HepG2 (cell line): ENCODE data around the gene CHCHD1. TPM values are rescaled to one million over a fixed set of nuclear protein-coding genes. Genes with fewer than 3 reads are reported as not detected.
A peak's percentile ranks its signal among the peaks of the same experiment; 100 is the strongest.

Experiments used
- HDAC2 ChIP-seq: sonication (generic); formaldehyde crosslinking; IDR thresholded peaks from 2 replicates; pipeline ENCODE4 v1.4.0; 2020; ENCODE audit warnings: missing genetic modification reagents
- HNF4G ChIP-seq, 2 experiments: sonication (generic) in 1 of 2; formaldehyde crosslinking in 1 of 2; IDR thresholded peaks; 2 replicates each; pipeline versions ENCODE4 v1.4.0 to v1.6.1; 2011 to 2020; ENCODE audit warnings: borderline replicate concordance in 2 of 2, low read depth in 2 of 2, mild to moderate bottlenecking in 2 of 2, low read length in 1 of 2, missing genetic modification reagents in 1 of 2, moderate library complexity in 1 of 2
- HOXA5 ChIP-seq: sonication (generic); formaldehyde crosslinking; IDR thresholded peaks from 2 replicates; pipeline ENCODE4 v1.4.0; 2020; ENCODE audit warnings: missing genetic modification reagents
- REL ChIP-seq: sonication (generic); formaldehyde crosslinking; conservative IDR thresholded peaks from 2 replicates; pipeline ENCODE4 v1.8.0; 2022; ENCODE audit warnings: mild to moderate bottlenecking, missing genetic modification reagents, moderate library complexity
- RXRB ChIP-seq: IDR thresholded peaks from 2 replicates; pipeline ENCODE4 v1.6.1; 2016; ENCODE audit warnings: borderline replicate concordance, missing genetic modification reagents, missing compliant biosample characterization
- SMAD9 ChIP-seq: sonication (generic); formaldehyde crosslinking; IDR thresholded peaks from 2 replicates; pipeline ENCODE4 v1.5.1; 2020; ENCODE audit warnings: mild to moderate bottlenecking, missing genetic modification reagents
- ZFP1 ChIP-seq: IDR thresholded peaks from 2 replicates; pipeline ENCODE4 v1.6.1; 2016
- ZFX ChIP-seq: sonication (generic); formaldehyde crosslinking; IDR thresholded peaks from 2 replicates; pipeline ENCODE4 v1.4.0; 2020; ENCODE audit warnings: mild to moderate bottlenecking, low read depth, missing genetic modification reagents, moderate library complexity
- ZNF12 ChIP-seq: sonication (generic); formaldehyde crosslinking; IDR thresholded peaks from 2 replicates; pipeline ENCODE4 v1.5.0; 2020; ENCODE audit warnings: missing genetic modification reagents
- ZNF816 ChIP-seq: sonication (generic); formaldehyde crosslinking; IDR thresholded peaks from 2 replicates; pipeline ENCODE4 v1.8.0; 2022; ENCODE audit warnings: missing genetic modification reagents, mild to moderate bottlenecking, borderline replicate concordance
- ZNF841 ChIP-seq: sonication (generic); formaldehyde crosslinking; IDR thresholded peaks from 2 replicates; pipeline ENCODE4 v1.8.1; 2023; ENCODE audit warnings: missing genetic modification reagents, borderline replicate concordance
- polyA plus RNA-seq, 8 experiments: library from polyadenylated mRNA; depleted of rRNA in 3 of 8; stranded (reverse) in 7 of 8; unstranded in 1 of 8; fragments of >200 nt; fragmentation: Illumina TruSeq in 4 of 8; extraction: Trizol in 4 of 8; gene quantifications; 2 replicates each; pipeline versions ENCODE4 v1.2.1 to v1.2.3, GENCODE V29; 2011 to 2016; ENCODE audit warnings: low read depth in 4 of 8, missing spikeins in 1 of 8, mixed read lengths in 1 of 8; ENCODE audit not compliant: insufficient read depth in 1 of 8
- total RNA-seq, 5 experiments: library from RNA; depleted of rRNA; stranded (reverse); fragments of >200 nt; fragmentation: Illumina TruSeq; extraction: Trizol; gene quantifications; 2 replicates each; pipeline ENCODE4 v1.2.3, GENCODE V29; 2016; ENCODE audit warnings: low read depth in 1 of 5
- TF ChIP-seq, protein P1 (sequence below), 2 experiments: IDR thresholded peaks; 2 replicates each; pipeline ENCODE4 v1.6.1; 2011 to 2012; ENCODE audit warnings: low read length in 2 of 2, borderline replicate concordance in 1 of 2, low read depth in 1 of 2, mild to moderate bottlenecking in 1 of 2, moderate library complexity in 1 of 2
- TF ChIP-seq, protein P2 (sequence below): sonication (generic); formaldehyde crosslinking; IDR thresholded peaks from 2 replicates; pipeline ENCODE4 v1.8.1; 2022; ENCODE audit warnings: mild to moderate bottlenecking, missing genetic modification reagents
- TF ChIP-seq, protein P3 (sequence below): sonication (generic); formaldehyde crosslinking; IDR thresholded peaks from 2 replicates; pipeline ENCODE4 v1.4.0; 2020; ENCODE audit warnings: missing genetic modification reagents, borderline replicate concordance
- TF ChIP-seq, protein P4 (sequence below): IDR thresholded peaks from 2 replicates; pipeline ENCODE4 v1.6.1; 2012; ENCODE audit warnings: low read length, improper control_type of control experiment

The CHCHD1 gene
- total and polyA plus RNA-seq, 2 of the 13 experiments (the other 11 are each of a cell fraction or from before 2014, with no cell fraction given) = 36.9 to 71.2 TPM

GRCh38 chr10:73785721-73786511 is 4.1 kb downstream of the CHCHD1 start (continued):
- TF ChIP-seq, protein P1, sequence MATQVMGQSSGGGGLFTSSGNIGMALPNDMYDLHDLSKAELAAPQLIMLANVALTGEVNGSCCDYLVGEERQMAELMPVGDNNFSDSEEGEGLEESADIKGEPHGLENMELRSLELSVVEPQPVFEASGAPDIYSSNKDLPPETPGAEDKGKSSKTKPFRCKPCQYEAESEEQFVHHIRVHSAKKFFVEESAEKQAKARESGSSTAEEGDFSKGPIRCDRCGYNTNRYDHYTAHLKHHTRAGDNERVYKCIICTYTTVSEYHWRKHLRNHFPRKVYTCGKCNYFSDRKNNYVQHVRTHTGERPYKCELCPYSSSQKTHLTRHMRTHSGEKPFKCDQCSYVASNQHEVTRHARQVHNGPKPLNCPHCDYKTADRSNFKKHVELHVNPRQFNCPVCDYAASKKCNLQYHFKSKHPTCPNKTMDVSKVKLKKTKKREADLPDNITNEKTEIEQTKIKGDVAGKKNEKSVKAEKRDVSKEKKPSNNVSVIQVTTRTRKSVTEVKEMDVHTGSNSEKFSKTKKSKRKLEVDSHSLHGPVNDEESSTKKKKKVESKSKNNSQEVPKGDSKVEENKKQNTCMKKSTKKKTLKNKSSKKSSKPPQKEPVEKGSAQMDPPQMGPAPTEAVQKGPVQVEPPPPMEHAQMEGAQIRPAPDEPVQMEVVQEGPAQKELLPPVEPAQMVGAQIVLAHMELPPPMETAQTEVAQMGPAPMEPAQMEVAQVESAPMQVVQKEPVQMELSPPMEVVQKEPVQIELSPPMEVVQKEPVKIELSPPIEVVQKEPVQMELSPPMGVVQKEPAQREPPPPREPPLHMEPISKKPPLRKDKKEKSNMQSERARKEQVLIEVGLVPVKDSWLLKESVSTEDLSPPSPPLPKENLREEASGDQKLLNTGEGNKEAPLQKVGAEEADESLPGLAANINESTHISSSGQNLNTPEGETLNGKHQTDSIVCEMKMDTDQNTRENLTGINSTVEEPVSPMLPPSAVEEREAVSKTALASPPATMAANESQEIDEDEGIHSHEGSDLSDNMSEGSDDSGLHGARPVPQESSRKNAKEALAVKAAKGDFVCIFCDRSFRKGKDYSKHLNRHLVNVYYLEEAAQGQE (IDR thresholded peaks at IDR 0.05; ENCODE audit: borderline replicate concordance in 1 of 2, low read depth in 1 of 2, low read length in 2 of 2) = peak; percentile 24 to 87
- TF ChIP-seq HDAC2 (CRISPR knock-in tag) (0 out of 2 replicates have a peak, but pooled peaks have one; percentile 16), RXRB (CRISPR knock-in tag) (no peak; the same call in 1 of the 2 replicates), ZNF816 (CRISPR knock-in tag) (peak; percentile 66; the same call in 1 of the 2 replicates), REL (CRISPR knock-in tag) (no peak), HNF4G (IDR thresholded peaks at IDR 0.05; ENCODE audit: borderline replicate concordance, low read depth, low read length) (no peak), HNF4G (CRISPR knock-in tag; IDR thresholded peaks at IDR 0.05; ENCODE audit: borderline replicate concordance, low read depth) (0 out of 2 replicates have a peak, but pooled peaks have one; percentile 6), SMAD9 (CRISPR knock-in tag) (no peak), ZNF841 (CRISPR knock-in tag) (no peak), ZNF12 (CRISPR knock-in tag) (no peak), ZFP1 (CRISPR knock-in tag) (0 out of 2 replicates have a peak, but pooled peaks have one; percentile 17), HOXA5 (CRISPR knock-in tag) (no peak), ZFX (CRISPR knock-in tag) (peak; percentile 70)
- TF ChIP-seq, protein P2, sequence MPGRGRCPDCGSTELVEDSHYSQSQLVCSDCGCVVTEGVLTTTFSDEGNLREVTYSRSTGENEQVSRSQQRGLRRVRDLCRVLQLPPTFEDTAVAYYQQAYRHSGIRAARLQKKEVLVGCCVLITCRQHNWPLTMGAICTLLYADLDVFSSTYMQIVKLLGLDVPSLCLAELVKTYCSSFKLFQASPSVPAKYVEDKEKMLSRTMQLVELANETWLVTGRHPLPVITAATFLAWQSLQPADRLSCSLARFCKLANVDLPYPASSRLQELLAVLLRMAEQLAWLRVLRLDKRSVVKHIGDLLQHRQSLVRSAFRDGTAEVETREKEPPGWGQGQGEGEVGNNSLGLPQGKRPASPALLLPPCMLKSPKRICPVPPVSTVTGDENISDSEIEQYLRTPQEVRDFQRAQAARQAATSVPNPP = no peak
- TF ChIP-seq, protein P3, sequence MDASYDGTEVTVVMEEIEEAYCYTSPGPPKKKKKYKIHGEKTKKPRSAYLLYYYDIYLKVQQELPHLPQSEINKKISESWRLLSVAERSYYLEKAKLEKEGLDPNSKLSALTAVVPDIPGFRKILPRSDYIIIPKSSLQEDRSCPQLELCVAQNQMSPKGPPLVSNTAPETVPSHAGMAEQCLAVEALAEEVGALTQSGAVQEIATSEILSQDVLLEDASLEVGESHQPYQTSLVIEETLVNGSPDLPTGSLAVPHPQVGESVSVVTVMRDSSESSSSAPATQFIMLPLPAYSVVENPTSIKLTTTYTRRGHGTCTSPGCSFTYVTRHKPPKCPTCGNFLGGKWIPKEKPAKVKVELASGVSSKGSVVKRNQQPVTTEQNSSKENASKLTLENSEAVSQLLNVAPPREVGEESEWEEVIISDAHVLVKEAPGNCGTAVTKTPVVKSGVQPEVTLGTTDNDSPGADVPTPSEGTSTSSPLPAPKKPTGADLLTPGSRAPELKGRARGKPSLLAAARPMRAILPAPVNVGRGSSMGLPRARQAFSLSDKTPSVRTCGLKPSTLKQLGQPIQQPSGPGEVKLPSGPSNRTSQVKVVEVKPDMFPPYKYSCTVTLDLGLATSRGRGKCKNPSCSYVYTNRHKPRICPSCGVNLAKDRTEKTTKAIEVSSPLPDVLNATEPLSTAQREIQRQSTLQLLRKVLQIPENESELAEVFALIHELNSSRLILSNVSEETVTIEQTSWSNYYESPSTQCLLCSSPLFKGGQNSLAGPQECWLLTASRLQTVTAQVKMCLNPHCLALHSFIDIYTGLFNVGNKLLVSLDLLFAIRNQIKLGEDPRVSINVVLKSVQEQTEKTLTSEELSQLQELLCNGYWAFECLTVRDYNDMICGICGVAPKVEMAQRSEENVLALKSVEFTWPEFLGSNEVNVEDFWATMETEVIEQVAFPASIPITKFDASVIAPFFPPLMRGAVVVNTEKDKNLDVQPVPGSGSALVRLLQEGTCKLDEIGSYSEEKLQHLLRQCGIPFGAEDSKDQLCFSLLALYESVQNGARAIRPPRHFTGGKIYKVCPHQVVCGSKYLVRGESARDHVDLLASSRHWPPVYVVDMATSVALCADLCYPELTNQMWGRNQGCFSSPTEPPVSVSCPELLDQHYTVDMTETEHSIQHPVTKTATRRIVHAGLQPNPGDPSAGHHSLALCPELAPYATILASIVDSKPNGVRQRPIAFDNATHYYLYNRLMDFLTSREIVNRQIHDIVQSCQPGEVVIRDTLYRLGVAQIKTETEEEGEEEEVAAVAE (CRISPR knock-in tag) = no peak
- TF ChIP-seq, protein P4, sequence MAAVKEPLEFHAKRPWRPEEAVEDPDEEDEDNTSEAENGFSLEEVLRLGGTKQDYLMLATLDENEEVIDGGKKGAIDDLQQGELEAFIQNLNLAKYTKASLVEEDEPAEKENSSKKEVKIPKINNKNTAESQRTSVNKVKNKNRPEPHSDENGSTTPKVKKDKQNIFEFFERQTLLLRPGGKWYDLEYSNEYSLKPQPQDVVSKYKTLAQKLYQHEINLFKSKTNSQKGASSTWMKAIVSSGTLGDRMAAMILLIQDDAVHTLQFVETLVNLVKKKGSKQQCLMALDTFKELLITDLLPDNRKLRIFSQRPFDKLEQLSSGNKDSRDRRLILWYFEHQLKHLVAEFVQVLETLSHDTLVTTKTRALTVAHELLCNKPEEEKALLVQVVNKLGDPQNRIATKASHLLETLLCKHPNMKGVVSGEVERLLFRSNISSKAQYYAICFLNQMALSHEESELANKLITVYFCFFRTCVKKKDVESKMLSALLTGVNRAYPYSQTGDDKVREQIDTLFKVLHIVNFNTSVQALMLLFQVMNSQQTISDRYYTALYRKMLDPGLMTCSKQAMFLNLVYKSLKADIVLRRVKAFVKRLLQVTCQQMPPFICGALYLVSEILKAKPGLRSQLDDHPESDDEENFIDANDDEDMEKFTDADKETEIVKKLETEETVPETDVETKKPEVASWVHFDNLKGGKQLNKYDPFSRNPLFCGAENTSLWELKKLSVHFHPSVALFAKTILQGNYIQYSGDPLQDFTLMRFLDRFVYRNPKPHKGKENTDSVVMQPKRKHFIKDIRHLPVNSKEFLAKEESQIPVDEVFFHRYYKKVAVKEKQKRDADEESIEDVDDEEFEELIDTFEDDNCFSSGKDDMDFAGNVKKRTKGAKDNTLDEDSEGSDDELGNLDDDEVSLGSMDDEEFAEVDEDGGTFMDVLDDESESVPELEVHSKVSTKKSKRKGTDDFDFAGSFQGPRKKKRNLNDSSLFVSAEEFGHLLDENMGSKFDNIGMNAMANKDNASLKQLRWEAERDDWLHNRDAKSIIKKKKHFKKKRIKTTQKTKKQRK = no peak
